B cell (primary cell): ENCODE measurements around the gene BEND3. TPM values are rescaled to one million over a fixed set of nuclear protein-coding genes. Genes with fewer than 3 reads are reported as not detected.

Experiments
- ATAC-seq: fragments of 200-7000 bp; cut with Tn5 transposase; one replicate; pipeline ENCODE4 v1.10.0; 2021; ENCODE audit warnings: low read depth, mild to moderate bottlenecking, moderate number of reproducible peaks, moderate library complexity
- CTCF ChIA-PET: fragments of 350-600 bp; sonication (Branson Sonifier 250); formaldehyde crosslinking; loops from one replicate; lab custom pipeline; 2021; ENCODE audit warnings: antibody characterized with exemption, inconsistent platforms; lab: Charles Lee
- POLR2A ChIA-PET: fragments of 350-600 bp; sonication (Branson Sonifier 250); formaldehyde crosslinking; loops from one replicate; lab custom pipeline; 2021; ENCODE audit warnings: antibody characterized with exemption; lab: Charles Lee
- DNase-seq: peaks from one replicate; pipeline ENCODE4 v3.0.0; 2013
- H2AFZ ChIP-seq: 2 replicates; pipeline ENCODE4 v1.6.1; 2012; ENCODE audit warnings: mild to moderate bottlenecking, low read depth, low read length; ENCODE audit not compliant: insufficient read depth, poor library complexity, severe bottlenecking
- H3K27ac ChIP-seq, 2 donors: 1 replicate in 1 of 2; 2 replicates in 1 of 2; pipeline ENCODE4 v1.5.1; 2012 to 2013; ENCODE audit warnings: low read length in 2 of 2, mild to moderate bottlenecking in 2 of 2, moderate library complexity in 1 of 2
- H3K27me3 ChIP-seq, 4 experiments: fragments of 200-600 bp in 1 of 4; sonication (generic) in 1 of 4; replicated peaks in 1 of 4; 1 replicate in 2 of 4; 2 replicates in 2 of 4; pipeline versions ENCODE4 v1.6.1 to v1.7.0; 2013 to 2016; ENCODE audit warnings: low read length in 3 of 4, mild to moderate bottlenecking in 2 of 4, mixed read lengths in 1 of 4, moderate library complexity in 1 of 4; ENCODE audit not compliant: insufficient read depth in 4 of 4, control insufficient read depth in 3 of 4; ENCODE audit errors: control extremely low read depth in 1 of 4
- H3K36me3 ChIP-seq, 2 experiments: replicated peaks in 1 of 2; 1 replicate in 1 of 2; 2 replicates in 1 of 2; pipeline versions ENCODE4 v1.6.1 to v1.7.1; 2013; ENCODE audit warnings: low read length in 1 of 2; ENCODE audit not compliant: insufficient read depth in 2 of 2, control insufficient read depth in 1 of 2; ENCODE audit errors: control extremely low read depth in 1 of 2, extremely low read depth in 1 of 2
- H3K4me1 ChIP-seq, 2 donors: fragments of 200-600 bp in 1 of 2; sonication (generic) in 1 of 2; 1 replicate in 1 of 2; 2 replicates in 1 of 2; pipeline versions ENCODE4 v1.5.1 to v1.6.1; 2013 to 2017; ENCODE audit warnings: low read length in 2 of 2; ENCODE audit not compliant: control insufficient read depth in 2 of 2, insufficient read depth in 2 of 2
- H3K4me2 ChIP-seq: replicated peaks from 2 replicates; pipeline ENCODE3; 2012; ENCODE audit warnings: mild to moderate bottlenecking, low read depth, low read length; ENCODE audit not compliant: poor library complexity, severe bottlenecking
- H3K4me3 ChIP-seq, 5 experiments: fragments of 200-600 bp in 1 of 5; sonication (generic) in 1 of 5; 1 replicate in 3 of 5; 2 replicates in 2 of 5; pipeline versions ENCODE4 v1.5.1 to v1.7.0; 2011 to 2016; ENCODE audit warnings: low read length in 4 of 5, mild to moderate bottlenecking in 4 of 5, low read depth in 2 of 5, control low read depth in 1 of 5, moderate library complexity in 1 of 5; ENCODE audit not compliant: insufficient read depth in 1 of 5; ENCODE audit errors: control extremely low read depth in 1 of 5, extremely low read depth in 1 of 5
- H3K79me2 ChIP-seq: fragments of 200-600 bp; sonication (generic); one replicate; pipeline ENCODE4 v1.6.0; 2016; ENCODE audit warnings: low read length; ENCODE audit not compliant: control insufficient read depth, insufficient read depth
- H3K9ac ChIP-seq: fragments of 200-600 bp; sonication (generic); 2 replicates; pipeline ENCODE4 v1.6.1; 2017; ENCODE audit warnings: mild to moderate bottlenecking, low read length, moderate library complexity
- H3K9me3 ChIP-seq, 3 donors: one replicate each; pipeline versions ENCODE4 v1.6.1 to v1.7.1; 2013; ENCODE audit warnings: low read length in 2 of 3; ENCODE audit not compliant: control insufficient read depth in 2 of 3, insufficient read depth in 1 of 3; ENCODE audit errors: control extremely low read depth in 1 of 3
- H4K20me1 ChIP-seq: 2 replicates; pipeline ENCODE4 v1.6.0; 2012; ENCODE audit warnings: mild to moderate bottlenecking, low read length; ENCODE audit not compliant: insufficient read depth, control insufficient read depth, poor library complexity, severe bottlenecking
- H3K27ac Mint-ChIP-seq: one replicate; pipeline ENCODE4 v1.8.0; 2021; ENCODE audit warnings: mixed read lengths
- H3K27me3 Mint-ChIP-seq: one replicate; pipeline ENCODE4 v1.8.0; 2021; ENCODE audit warnings: mixed read lengths
- H3K4me1 Mint-ChIP-seq: one replicate; pipeline ENCODE4 v1.8.0; 2021; ENCODE audit warnings: mixed read lengths
- H3K4me3 Mint-ChIP-seq: one replicate; pipeline ENCODE4 v1.8.0; 2021; ENCODE audit warnings: mixed read lengths
- H3K9me3 Mint-ChIP-seq: one replicate; pipeline ENCODE4 v1.8.0; 2022; ENCODE audit warnings: mixed read lengths; ENCODE audit not compliant: insufficient read depth
- EZH2 ChIP-seq: IDR thresholded peaks from 2 replicates; pipeline ENCODE4 v1.6.1; 2012; ENCODE audit warnings: borderline replicate concordance, low read depth, mild to moderate bottlenecking, moderate library complexity, low read length; ENCODE audit not compliant: insufficient read depth, poor library complexity, severe bottlenecking
- WGBS: methylation state at CpG from one replicate; pipeline ENCODE4 v1.1.5; 2013; ENCODE audit warnings: missing lambda C conversion rate; ENCODE audit not compliant: insufficient coverage; 5-methylcytosine and 5-hydroxymethylcytosine counted together
- intact Hi-C: fragments of 100-400 bp; cut with micrococcal nuclease; formaldehyde crosslinking; loops from one replicate; pipeline ENCODE4 v1.10.0; 2022
- polyA plus RNA-seq: library from polyadenylated mRNA; depleted of rRNA; stranded (reverse); fragments of >200 nt; gene quantifications from 2 replicates; pipeline ENCODE4 v1.2.3, GENCODE V29; 2012
- total RNA-seq, 2 donors: library from RNA; stranded (reverse); fragments of 120-200 nt in 1 of 2; gene quantifications; 1 replicate in 1 of 2; 2 replicates in 1 of 2; pipeline versions ENCODE4 v1.2.3 to v1.2.4, GENCODE V29; 2013 to 2022
- TF ChIP-seq, protein P1 (sequence below): fragments of 200-600 bp; IDR thresholded peaks from one replicate; pipeline ENCODE4 v1.8.0; 2022; ENCODE audit warnings: antibody characterized with exemption, mild to moderate bottlenecking

The BEND3 gene
- total and polyA plus RNA-seq, 2 donors (not counting 1 experiment from before 2014, with no cell fraction given), result 0.78 to 2.0 TPM

DNA sequence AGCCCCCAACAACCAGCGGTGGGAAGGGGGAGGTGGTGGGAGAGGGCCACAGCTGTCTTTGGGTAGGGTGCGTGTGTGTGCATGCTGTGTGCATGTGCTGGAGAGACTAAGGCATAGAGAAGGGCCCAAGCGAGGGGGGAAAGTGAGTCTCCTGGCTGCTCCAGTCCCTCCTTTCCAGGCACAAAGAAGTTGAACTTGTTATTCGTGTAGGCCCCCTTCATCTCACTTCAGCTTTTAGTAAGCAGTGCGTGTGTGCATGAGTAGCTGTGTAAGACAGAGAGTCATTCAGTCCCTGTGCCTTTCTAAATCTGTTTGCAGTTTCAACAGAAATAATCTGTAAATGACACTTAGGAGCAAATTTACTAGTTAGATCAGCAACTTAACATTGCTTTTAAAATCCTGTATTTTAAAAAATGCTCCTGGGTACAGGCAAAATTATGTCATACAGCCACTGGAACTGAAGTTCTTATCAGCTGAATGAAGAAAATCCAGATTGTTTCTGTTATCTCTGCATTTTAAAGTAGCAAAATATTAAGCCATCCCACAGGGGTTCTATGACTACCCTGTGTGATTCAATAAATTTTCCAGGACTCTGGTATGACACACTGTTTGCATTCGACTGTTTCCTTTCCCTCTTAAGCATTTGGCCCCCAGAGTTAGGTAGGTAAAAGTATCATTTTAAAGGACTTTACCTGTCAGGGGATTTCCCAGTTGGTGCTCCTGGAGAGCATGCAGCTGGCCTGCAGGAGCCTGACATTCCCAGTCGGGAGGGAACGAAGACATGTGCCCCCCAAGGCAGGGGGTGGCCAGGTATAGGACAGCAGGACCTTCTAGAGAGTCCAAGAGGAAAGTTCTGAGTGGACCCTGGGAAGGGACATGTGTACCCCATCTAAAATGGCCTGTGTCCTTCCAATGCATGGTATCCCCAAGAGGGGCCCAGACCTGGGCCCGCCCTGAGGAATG lies 48.3 kb downstream of the BEND3 start:
- H3K27me3 Mint-ChIP-seq, result no peaks in the 10 kb centered on the region
- Histone ChIP-seq H3K27ac (no peak overlapping the region), H3K79me2 (no peaks in the 10 kb centered on the region), H3K4me1 (peaks cover 5 to 9% of the 10 kb centered on the region in 2 donors), H3K4me3 (no peak overlapping the region), H4K20me1 (no peaks in the 10 kb centered on the region), H2AFZ (no peak overlapping the region), H3K27me3 (no peaks in the 10 kb centered on the region), H3K36me3 (no peaks in the 10 kb centered on the region), H3K9me3 (no peaks in the 10 kb centered on the region), H3K9ac (no peak overlapping the region), H3K4me2 (no peak overlapping the region)
- ChIA-PET POLR2A (no interaction called here), CTCF (interaction anchor here (0.6 kb wide), 1 partner anchor 578 kb away, joined by 5 read pairs; no protein-coding TSS in a partner anchor)
- H3K27ac Mint-ChIP-seq, result no peak overlapping the region
- no peak for ATAC-seq
- 90% methylated on average over 5 of the region's 9 CpGs for WGBS
- TF ChIP-seq, protein P1, sequence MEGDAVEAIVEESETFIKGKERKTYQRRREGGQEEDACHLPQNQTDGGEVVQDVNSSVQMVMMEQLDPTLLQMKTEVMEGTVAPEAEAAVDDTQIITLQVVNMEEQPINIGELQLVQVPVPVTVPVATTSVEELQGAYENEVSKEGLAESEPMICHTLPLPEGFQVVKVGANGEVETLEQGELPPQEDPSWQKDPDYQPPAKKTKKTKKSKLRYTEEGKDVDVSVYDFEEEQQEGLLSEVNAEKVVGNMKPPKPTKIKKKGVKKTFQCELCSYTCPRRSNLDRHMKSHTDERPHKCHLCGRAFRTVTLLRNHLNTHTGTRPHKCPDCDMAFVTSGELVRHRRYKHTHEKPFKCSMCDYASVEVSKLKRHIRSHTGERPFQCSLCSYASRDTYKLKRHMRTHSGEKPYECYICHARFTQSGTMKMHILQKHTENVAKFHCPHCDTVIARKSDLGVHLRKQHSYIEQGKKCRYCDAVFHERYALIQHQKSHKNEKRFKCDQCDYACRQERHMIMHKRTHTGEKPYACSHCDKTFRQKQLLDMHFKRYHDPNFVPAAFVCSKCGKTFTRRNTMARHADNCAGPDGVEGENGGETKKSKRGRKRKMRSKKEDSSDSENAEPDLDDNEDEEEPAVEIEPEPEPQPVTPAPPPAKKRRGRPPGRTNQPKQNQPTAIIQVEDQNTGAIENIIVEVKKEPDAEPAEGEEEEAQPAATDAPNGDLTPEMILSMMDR, result no peak
- TF ChIP-seq EZH2, result no peak
- H3K4me1 Mint-ChIP-seq, result peaks cover 10% of the 10 kb centered on the region
- H3K9me3 Mint-ChIP-seq, result no peaks in the 10 kb centered on the region
- H3K4me3 Mint-ChIP-seq, result no peak overlapping the region
- intact Hi-C loops, result no loop called here
- no peak for DNase-seq

DNA sequence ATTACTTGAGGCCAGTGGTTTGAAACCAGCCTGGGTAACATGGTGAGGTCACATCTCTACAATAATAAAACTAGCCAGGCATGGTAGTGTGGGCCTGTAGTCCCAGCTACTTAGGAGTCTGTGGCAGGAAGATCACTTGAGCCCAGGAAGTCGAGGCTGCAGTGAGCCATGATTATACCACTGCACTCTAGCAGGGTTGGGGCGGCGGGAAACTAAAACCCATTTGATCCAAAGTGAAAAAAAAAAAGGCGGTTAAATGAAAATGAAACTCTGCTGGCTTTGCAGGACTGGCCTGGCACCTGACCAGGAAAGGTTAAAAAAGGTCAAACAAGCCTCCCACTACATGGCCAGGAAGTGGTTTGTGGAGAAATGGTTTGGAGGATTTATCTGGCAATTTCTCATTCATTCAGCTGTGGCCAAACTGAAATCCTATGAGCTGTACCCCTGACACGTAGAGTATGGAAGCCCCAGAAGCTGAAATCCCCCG lies 50.7 kb downstream of the BEND3 start:
- Histone ChIP-seq H3K9me3 (no peaks in the 10 kb centered on the region), H3K27me3 (no peaks in the 10 kb centered on the region), H3K27ac (no peak overlapping the region), H3K36me3 (no peaks in the 10 kb centered on the region), H3K79me2 (no peaks in the 10 kb centered on the region), H3K4me2 (no peak overlapping the region), H3K9ac (no peak overlapping the region), H2AFZ (no peak overlapping the region), H3K4me1 (peaks cover 16 to 21% of the 10 kb centered on the region in 2 donors), H3K4me3 (no peak overlapping the region), H4K20me1 (no peaks in the 10 kb centered on the region)
- ChIA-PET CTCF (no interaction called here), POLR2A (no interaction called here)
- ATAC-seq (no peak), DNase-seq (no peak)
- 4% methylated on average over 3 of the region's 6 CpGs for WGBS
- H3K27me3 Mint-ChIP-seq, result no peaks in the 10 kb centered on the region
- no peak overlapping the region for H3K27ac Mint-ChIP-seq
- TF ChIP-seq EZH2, result no peak
- TF ChIP-seq, protein P1, result no peak
- peaks cover 25% of the 10 kb centered on the region for H3K4me1 Mint-ChIP-seq
- no peak overlapping the region for H3K4me3 Mint-ChIP-seq
- no peaks in the 10 kb centered on the region for H3K9me3 Mint-ChIP-seq
- intact Hi-C loops, result no loop called here
